ENCODE measurements around the gene FBN1. TPM values are rescaled to one million over a fixed set of nuclear protein-coding genes. Genes with fewer than 3 reads are reported as not detected.

Gene FBN1
- total and polyA plus RNA-seq, 2 experiments from 2014 or later, result 1.9 to 3.8 TPM

- Histone ChIP-seq H3K36me3 (ENCODE audit: insufficient read depth) (no peaks in the 10 kb centered on the region), H2AFZ (no peak overlapping the region)
Measured at GRCh38 chr15:48522911-48523310, 122.6 kb downstream of the FBN1 start.

More at GRCh38 chr15:48522911-48523310, 122.6 kb downstream of the FBN1 start:
- no peaks in the 10 kb centered on the region for H3K27me3 Mint-ChIP-seq (ENCODE audit: insufficient read depth, low read depth, poor library complexity)
- H3K4me3 Mint-ChIP-seq, result no peak overlapping the region
- no peaks in the 10 kb centered on the region for H3F3A ChIP-seq (replicated peaks; ENCODE audit: low read depth)
- H3K27me3 ChIP-seq (ENCODE audit: insufficient read depth), result no peaks in the 10 kb centered on the region
- no peak overlapping the region for H3K4me2 ChIP-seq
- no peaks in the 10 kb centered on the region for H3K79me2 ChIP-seq (replicated peaks; ENCODE audit: insufficient read depth)
- ATAC-seq (no peak), DNase-seq (ENCODE audit: low spot score) (no peak)
- H4K20me1 ChIP-seq (replicated peaks; ENCODE audit: insufficient read depth), result no peaks in the 10 kb centered on the region
- H3K36me3 Mint-ChIP-seq (ENCODE audit: low read depth), result no peaks in the 10 kb centered on the region; the same call in 2 of the 3 replicates
- H3K4me1 ChIP-seq (ENCODE audit: insufficient read depth), result no peaks in the 10 kb centered on the region
- peaks cover 5% of the 10 kb centered on the region; the same call in 1 of the 3 replicates for H3K4me1 Mint-ChIP-seq
- no peak overlapping the region for H3K27ac ChIP-seq (ENCODE audit: low read depth)
- H3K9me3 Mint-ChIP-seq, result peaks cover 6% of the 10 kb centered on the region; the same call in 2 of the 3 replicates
- no peak overlapping the region for H3K27ac Mint-ChIP-seq
- no peaks in the 10 kb centered on the region for H3K9me2 ChIP-seq (ENCODE audit: insufficient read depth)
- no peak for TF ChIP-seq CTCF (conservative IDR thresholded peaks at IDR 0.05; ENCODE audit: low read depth in 2 of 2)
- no peak for TF ChIP-seq NANOG (IDR thresholded peaks at IDR 0.05; ENCODE audit: borderline replicate concordance)
- TF ChIP-seq ZNF462 (CRISPR knock-in tag; IDR thresholded peaks at IDR 0.05), result no peak
- TF ChIP-seq ETS1 (IDR thresholded peaks at IDR 0.05), result no peak
- no peak for TF ChIP-seq CREB1 (CRISPR knock-in tag; IDR thresholded peaks at IDR 0.05; ENCODE audit: low read depth)
- TF ChIP-seq EZH2 (IDR thresholded peaks at IDR 0.05; ENCODE audit: low read depth, unreplicated experiment), result no peak
- TF ChIP-seq JUNB (IDR thresholded peaks at IDR 0.05; ENCODE audit: unreplicated experiment), result no peak
- no peak overlapping the region for H3K4me3 ChIP-seq
